Epidermal melanocyte (primary cell): ENCODE results near the gene ARHGAP10.
A peak's percentile ranks its signal among the peaks of the same experiment; 100 is the strongest.

Experiments used
- DNase-seq: peaks from one replicate; pipeline ENCODE4 v3.0.0; 2011; ENCODE audit warnings: low spot score; ENCODE audit not compliant: insufficient read length

ARHGAP10 gene, protein sequence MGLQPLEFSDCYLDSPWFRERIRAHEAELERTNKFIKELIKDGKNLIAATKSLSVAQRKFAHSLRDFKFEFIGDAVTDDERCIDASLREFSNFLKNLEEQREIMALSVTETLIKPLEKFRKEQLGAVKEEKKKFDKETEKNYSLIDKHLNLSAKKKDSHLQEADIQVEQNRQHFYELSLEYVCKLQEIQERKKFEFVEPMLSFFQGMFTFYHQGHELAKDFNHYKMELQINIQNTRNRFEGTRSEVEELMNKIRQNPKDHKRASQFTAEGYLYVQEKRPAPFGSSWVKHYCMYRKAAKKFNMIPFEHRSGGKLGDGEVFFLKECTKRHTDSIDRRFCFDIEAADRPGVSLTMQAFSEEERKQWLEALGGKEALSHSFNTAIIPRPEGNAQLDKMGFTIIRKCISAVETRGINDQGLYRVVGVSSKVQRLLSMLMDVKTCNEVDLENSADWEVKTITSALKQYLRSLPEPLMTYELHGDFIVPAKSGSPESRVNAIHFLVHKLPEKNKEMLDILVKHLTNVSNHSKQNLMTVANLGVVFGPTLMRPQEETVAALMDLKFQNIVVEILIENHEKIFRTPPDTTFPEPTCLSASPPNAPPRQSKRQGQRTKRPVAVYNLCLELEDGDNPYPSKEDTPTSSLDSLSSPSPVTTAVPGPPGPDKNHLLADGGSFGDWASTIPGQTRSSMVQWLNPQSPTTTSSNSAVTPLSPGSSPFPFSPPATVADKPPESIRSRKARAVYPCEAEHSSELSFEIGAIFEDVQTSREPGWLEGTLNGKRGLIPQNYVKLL

DNA sequence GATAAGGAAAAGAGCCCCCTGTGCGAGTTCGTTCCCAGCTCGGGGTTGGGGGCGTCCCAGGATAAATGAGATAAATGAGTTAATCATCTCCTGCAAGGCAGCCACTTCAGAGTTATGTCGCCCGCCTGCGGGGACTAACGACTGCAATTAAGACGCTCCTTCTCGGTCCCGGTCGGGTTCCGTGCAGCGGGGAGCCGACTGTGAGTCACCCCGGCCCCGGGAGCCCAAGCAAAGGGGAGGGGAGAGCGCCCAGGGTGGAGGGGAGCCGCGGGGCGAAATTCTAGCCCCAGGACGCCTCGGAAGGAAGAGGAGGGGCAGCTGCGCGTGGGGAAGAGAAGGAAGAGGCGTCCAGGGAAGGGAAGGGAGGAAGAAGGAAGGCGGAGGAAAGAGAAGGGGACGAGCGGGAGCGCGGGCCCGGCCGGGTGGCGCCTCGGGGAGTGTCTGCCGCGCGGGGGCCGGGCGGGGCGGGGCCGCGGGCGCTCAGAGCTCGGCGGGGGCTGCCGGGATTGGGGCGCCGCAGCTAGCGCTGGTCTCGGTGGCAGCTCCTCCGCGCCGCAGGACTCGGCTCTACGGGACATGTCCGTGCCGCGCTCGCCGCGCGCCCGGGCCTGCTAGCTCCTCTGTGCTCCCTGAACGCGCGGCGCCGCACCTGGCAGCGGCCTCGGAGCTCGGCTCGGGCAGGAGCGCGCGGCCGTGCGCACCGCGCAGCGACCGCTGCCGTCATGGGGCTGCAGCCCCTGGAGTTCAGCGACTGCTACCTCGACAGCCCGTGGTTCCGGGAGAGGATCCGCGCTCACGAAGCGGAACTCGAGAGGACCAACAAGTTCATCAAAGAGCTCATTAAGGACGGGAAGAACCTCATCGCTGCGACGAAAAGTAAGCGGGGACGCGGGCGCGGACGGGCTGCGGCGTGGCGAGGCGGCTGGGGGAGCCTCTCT lies at the start of gene ARHGAP10:
Gene ARHGAP10, plus strand, starts transcription at position 509 of the 938 bp plus-strand sequence. Its CDS starts 214 bp downstream, at position 723.
- peak; percentile 53 for DNase-seq

DNA sequence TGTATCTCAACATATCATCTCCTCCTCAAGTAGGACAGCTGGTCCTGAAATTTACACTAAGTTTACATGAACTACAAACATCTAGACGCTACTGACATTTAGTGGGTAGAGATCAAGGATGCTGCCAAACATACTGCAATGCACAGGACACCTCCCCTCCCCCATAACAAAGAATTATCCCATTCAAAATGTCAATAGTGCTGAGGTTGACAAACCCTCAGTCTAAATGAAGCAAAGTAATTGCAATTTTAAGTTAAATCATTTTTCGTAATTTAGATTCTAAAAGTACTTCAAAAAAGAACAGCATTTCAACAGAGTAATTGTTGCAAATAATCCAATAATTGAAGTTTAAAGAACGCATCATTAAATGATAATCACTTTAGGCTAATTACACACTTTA lies 49.1 kb upstream of the ARHGAP10 start:
- DNase-seq = no peak

DNA sequence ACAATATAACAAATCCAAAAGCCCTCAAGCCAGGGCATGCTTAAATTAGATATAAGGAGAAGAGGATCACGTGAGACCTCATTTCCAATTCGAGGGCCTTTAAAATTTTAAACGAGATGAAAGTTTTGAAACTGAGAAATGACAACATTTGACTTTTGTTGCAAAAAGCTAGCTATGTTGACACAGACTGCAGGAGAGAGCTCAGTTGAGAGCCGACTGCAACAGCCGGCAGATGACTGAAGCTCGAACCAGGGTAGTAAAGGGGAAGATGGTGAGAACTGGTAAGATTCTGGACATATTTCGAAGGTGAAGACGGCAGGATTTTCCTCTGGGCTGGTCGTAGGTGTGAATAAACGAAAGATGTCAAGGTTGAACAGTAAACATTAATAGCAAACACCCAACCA lies 48.7 kb upstream of the ARHGAP10 start:
- no peak for DNase-seq

DNA sequence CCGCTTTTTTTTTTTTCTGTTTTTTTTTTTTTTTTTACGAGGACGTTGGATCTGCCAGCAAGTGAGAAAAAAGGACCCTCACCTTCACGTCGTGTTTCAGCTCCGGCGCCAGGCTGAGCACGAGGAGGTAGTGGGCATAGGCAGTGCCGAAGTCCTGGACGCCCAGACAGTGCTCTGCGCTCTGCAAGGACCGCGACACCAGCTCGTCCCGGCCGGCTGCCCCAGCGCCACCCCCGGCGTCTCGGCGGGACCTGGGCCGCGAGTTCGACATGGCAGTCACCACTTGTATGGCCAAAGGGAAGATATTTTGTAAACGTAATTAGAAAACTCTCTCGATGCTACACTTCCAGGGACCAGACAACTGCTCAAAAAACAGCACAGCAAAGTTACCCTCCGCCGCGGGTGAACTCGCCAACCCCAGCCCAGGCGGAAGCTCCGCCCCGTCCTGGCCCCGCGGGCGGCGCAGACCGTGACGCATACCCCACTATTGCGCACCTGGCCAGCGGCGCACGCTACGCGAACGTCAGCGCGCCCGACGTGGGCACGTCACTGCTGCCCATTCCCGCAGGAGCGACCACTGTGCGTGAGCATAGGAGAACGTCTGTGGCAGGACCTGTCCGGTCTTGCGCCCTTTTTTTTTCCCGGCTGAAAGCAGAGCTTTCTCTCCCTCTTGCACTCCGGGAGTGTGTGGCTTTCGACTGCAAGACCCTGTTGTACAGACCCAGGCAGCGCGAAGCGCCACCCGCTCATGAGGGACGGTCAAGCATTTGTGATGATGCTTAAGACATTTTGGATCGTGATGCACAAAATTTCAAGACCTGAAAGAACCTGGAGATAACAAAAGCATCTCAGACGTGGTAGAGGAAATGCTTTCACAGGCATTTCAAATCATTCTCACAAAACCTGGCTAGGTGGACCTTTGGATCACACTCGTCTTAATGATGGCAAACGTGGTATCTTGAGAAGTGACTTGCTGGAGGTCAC lies 47.9 kb upstream of the ARHGAP10 start, which contains the start of gene PRMT9:
Gene PRMT9, minus strand, starts transcription at position 447 of the 984 bp plus-strand sequence. Its CDS starts 176 bp downstream, at position 271.
- DNase-seq = peak; percentile 81

DNA sequence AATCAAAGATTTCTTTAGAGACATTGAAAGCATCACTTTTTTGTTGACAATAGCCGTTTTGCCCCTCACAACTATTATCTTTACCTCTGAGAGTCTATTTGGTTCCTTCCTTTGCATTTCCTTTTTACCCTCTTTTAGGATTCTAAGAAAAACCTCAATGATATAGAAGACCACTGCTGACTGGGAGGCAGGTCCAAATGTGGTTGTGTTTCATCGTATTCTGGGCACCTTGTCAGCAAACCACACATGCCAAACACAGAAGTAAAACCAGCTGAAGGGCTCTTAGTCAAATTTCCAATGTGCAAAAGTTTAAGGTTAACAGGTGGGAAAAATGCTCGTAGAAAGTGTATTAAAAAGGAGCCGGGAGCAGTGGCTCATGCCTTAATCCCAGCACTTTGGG lies 42.8 kb upstream of the ARHGAP10 start:
- DNase-seq = no peak

DNA sequence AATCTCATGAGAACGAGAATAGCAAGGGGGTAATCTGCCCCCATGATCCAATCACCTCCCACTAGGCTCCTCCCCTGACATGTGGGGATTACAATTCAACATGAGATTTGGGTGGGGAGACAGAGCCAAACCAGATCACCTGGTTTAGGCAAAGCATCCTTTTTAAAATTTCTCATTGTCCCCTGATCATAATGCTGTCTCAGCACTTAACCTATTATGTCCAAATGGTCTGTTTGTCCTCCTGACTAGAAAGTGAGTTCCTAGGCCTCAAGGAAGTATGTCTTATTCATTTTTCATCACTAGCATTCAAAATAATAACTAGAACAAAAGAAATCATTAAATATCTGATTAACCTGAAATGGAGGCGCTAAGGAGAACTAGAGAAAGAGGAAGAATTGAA lies 40.1 kb upstream of the ARHGAP10 start:
- no peak for DNase-seq

DNA sequence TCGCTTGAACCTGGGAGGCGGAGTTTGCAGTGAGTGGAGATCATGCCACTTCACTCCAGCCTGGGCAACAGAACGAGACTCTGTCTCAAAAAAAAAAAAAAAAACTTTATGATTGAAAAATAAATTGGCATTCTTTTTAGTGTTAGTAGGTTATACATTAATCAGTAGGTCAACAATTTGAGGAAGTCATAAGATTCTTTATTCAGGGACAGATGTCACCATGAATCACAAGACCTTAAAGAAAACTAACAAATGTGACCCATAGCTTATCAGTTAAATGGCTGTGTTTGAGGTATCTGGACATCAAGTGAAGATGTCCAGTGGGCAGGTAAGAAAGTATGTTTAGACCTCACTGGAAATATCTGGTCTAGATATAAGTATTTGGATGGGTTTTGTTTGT lies 38.7 kb upstream of the ARHGAP10 start:
- DNase-seq = no peak

DNA sequence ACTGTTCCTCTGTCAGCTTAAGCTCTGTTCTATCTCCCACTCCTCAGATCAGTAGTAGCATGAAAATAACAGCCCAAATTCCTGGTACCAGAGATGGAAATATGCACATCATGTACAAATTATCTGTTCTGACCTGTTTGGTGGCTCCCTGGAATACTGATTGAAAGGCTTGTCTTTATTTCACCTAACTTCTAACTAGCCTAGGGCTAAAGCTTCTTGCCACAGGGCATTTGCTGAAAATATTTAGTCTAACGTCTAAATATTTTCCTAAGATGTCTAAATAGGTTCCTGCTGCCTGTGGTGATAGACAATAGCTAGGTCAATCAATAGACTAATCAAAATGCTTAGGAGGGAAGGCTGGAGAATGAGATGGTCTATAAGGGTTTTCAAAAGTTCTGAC lies 35.0 kb upstream of the ARHGAP10 start:
- DNase-seq = no peak

DNA sequence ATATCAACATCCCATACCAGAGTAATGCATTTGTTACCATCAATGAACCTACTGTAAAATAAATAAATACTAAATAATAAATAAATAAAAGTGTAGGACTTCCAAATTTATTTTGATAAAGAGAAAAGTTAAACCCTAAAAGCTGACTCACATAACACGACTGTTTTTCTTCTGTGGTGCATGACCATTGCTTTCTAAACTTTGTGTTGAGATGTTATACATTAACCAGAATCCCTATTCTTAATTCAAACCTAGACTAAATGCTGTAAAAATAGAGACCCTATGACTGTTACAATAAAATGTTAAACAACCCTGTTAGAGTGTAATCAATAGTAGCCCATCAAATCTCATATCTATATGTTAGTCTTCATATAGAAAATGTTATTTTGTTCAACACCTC lies 27.0 kb upstream of the ARHGAP10 start:
- no peak for DNase-seq

DNA sequence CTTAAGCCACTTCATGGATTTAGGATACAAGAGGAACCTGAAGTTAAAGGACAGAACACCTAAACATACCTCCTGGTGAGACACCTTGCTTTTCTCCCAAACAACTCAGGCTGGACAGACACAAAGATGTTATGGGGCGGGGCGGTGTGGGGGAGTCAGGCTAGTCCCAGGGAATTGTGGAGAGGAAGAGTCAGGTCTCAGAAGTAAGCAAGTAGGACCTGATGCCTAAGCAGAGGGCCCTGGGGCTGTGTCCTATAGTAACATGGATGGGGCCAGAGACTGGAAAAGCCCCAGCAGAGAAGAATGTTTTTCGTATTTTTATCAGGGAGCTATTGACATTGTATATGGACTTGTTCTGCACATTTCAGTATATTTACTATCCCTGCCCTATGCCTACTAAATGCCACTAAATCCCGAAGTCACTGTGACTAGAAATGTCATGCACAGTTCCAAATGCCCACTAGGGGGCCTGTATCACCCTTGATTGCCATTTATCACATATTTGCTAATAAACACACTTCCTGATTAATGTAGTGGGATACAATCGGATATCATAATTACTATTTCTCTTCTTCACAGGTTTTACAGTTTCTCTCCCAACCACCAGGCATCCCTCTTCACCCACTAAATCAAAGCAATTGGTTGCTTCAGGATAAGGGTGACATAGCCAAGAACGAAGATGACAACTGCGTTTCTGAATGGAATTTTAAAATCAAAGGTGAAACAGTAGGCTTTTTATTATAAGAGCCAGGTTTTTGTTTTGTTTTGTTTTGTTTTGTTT lies 23.8 kb upstream of the ARHGAP10 start:
- DNase-seq = no peak

DNA sequence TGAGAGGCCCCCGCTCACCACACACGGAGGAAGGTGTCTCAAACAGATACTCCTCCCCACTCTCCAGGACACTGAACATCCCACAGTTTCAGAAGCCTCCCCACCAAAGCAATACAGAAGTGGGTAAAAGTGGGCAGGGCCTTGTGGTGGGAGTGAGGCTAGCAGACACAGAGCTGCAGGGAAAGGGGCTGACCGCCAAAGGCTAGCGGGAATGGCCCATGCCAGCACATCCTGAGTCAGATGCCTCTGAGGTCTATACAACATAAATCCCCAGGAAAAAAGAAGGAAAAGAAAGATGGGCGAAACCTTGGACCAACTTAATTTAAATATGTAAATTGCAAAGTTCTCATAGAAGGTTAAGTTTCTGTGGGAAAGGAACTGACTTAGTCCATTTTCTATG lies 21.9 kb upstream of the ARHGAP10 start:
- no peak for DNase-seq

DNA sequence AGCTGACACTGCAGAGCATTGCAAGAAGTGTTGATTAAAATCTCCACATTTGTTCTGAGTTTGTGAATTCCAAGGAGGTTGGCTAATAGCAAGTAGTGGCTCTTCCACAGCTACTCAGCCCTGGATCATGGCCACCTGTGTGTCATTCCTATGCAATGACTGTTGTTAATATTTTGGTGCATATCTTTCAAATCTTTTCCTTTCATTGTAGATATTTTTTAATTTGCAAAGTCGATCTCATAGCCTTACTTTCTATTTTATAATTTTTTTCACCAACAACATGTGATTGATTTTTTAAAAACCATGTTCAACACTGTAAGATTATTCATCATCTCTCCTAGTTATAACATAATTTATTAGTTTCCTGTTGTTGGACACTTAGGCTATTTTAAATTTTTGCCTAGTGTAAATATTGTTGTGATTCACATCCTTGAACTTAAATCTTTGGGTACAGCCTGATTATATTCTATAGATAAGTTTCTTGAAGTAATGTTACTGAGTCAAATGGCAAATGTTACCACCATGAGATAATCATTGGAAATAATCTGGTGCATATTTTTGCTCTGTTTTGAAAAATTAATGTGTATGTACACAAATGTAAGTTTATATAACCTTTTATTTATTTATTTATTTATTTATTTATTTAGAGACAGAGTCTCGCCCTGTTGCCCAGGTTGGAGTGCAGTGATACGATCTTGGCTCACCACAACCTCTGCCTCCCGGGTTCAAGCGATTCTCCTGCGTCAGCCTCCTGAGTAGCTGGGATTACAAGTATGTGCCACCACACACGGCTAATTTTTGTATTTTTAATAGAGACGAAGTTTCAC lies 17.1 kb upstream of the ARHGAP10 start:
- DNase-seq = no peak

DNA sequence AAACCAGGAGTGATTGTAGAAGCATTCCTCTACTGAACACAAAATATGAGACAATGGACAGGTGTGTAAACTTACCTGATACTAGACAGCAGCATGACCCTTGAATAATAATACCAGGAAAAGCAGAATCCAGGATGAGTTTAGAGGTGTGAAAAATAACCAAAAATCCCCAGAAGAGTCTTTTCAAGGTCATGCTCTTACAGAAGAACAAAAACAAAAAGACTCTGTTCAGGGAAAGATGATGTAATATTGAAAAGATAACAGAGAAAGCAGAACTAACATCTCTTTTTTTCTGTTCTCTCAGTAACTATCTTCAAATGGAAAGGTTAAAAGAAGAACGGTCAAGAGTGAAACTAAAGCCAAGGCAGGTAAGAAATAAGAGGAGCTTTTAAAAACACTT lies 14.0 kb upstream of the ARHGAP10 start:
- DNase-seq = no peak

DNA sequence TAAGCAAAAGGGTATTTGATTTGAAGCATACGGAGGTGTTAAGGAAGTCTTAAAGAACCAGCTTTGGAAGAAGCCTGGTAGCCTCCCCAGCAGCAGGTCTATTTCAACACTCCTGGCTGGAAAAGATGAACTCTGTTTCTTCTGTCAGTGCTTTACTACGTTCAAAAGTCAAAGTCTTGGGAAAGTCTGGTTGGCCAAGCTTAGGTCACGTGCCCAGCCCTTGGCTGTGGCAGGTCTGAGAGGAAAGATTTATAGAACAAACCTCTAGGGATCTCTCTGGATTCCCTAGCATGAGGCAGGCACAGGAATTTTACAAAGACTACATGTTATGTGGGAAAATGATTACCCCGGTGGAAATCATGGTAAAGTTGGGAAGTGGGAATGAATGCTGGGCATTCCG lies 8.6 kb upstream of the ARHGAP10 start:
- DNase-seq = no peak

DNA sequence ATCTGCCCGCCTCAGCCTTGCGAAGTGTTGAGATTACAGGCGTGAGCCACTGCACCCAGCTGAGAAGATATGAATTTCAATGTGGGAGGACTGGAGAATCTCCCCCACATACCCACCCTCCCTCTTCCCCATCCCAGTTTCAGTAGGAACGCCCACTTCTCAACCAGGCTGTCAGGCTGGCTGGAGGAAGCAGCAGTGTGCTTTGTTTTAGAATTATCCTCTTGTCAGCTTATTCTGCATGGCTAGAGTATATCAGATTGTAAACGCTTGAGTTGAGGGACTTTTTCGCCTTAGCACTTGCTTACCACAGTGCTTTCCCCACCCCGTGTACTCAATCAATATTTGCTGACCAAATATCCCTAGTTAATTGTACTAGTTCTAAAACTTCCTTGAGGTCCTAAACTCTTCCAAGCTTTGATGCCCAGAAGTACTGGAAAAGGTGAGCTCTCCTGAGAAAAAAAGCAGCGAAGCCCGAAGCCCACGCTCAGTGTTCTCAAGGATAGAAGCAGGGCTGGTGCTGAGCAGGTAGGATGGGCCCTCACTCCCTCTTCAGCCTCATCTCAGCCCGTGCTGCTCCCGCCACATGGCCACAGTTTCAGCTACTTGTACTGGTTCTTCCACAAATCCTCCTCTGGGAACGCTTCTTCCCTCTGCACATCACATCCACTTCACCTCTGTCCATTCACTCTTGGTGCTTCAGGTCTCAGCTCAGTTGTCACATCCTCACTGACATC lies 7.3 kb upstream of the ARHGAP10 start:
- DNase-seq = no peak

DNA sequence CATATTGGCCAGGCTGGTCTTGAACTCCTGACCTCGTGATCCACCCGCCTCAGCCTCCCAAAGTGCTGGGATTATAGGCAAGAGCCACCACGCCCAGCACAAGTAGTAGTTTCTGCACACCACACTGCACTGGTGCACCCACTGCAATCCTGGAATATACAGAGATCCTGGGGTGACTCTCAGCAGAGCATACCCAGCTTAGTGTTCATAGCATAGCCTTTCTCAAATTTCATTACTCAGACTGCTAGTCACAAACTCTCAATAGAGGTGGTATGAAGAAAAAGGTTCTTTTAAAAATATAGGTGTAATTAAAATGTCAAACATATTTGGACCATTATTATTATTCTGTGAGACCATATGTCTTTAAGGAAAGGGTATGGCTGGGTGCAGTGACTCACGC lies 6.2 kb upstream of the ARHGAP10 start:
- DNase-seq = no peak

DNA sequence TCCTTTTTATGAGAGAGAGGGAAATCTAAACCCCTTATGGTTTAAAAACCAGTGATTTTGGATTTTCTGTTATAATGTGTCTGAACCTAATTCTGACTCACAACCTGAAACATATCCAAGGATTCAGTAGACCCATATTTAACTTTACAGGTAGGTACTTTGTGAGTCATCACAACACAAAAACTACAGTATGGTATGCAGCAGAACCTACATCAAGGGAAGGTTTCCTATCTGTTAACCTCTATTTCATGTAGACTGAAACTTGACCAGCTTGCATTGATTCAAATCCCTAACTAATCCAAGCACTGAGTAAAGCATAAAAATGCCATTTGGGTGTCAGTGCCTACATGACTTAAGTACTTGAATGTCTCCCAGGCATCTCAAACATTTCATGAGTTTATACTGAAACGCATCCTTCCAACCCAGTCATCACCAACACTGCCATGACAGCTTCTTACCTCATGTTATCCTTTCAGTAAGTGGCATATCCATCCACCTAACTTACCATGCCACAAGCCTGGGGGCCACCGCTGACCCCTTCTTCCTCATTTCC lies 4.3 kb upstream of the ARHGAP10 start:
- DNase-seq = no peak

DNA sequence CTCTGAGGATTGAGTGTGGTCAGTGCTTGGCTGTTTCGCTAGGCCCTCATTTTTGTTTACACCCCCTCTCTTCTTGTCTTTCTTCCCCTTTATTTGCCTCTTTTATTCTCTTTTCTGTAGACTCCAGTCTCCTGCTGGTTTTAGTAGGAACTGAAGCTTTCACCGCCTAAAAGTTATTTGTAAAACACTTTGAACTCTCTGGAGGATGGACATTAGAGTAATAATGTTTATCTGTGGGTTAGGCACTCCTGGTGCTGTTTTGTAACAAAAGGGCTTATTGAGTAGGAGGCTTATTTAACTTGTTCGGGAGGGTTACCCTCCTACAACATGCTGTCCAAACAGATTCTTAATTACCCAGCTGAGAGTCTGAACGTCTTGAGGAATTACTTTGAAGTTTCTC lies 1.6 kb upstream of the ARHGAP10 start:
- no peak for DNase-seq
